Spleen (tissue), 11 donors: ENCODE measurements around the gene KIAA0753. TPM values are rescaled to one million over a fixed set of nuclear protein-coding genes. Genes with fewer than 3 reads are reported as not detected.

Source experiments
- DNase-seq: peaks from one replicate; pipeline ENCODE4 v3.0.0-alpha.2; 2020
- H3K27ac ChIP-seq, 8 donors: fragments of 200-600 bp; sonication (generic) in 7 of 8; 1 replicate in 4 of 8; 2 replicates in 4 of 8; pipeline versions ENCODE4 v1.5.0 to v1.8.0; 2016 to 2021; ENCODE audit warnings: inconsistent platforms in 4 of 8, mild to moderate bottlenecking in 4 of 8, moderate library complexity in 1 of 8
- H3K27me3 ChIP-seq, 7 donors: fragments of 200-600 bp; sonication (generic) in 6 of 7; replicated peaks in 1 of 7; 1 replicate in 4 of 7; 2 replicates in 3 of 7; pipeline versions ENCODE4 v1.5.0 to v1.8.0; 2016 to 2021; ENCODE audit warnings: inconsistent platforms in 3 of 7, mild to moderate bottlenecking in 1 of 7
- H3K36me3 ChIP-seq, 6 donors: fragments of 200-600 bp; sonication (generic) in 5 of 6; 1 replicate in 4 of 6; 2 replicates in 2 of 6; pipeline versions ENCODE4 v1.5.0 to v1.8.0; 2016 to 2021; ENCODE audit warnings: inconsistent platforms in 2 of 6
- H3K4me1 ChIP-seq, 6 donors: fragments of 200-600 bp; sonication (generic) in 5 of 6; 1 replicate in 3 of 6; 2 replicates in 3 of 6; pipeline versions ENCODE4 v1.5.0 to v1.8.0; 2016 to 2021; ENCODE audit warnings: inconsistent platforms in 3 of 6
- H3K4me3 ChIP-seq, 8 donors: fragments of 200-600 bp; sonication (generic) in 7 of 8; 1 replicate in 4 of 8; 2 replicates in 4 of 8; pipeline versions ENCODE4 v1.5.0 to v1.8.0; 2016 to 2021; ENCODE audit warnings: inconsistent platforms in 4 of 8, mild to moderate bottlenecking in 4 of 8, moderate library complexity in 2 of 8
- H3K9me3 ChIP-seq, 8 donors: fragments of 200-600 bp; sonication (generic) in 7 of 8; 1 replicate in 4 of 8; 2 replicates in 4 of 8; pipeline versions ENCODE4 v1.5.0 to v1.8.0; 2016 to 2021; ENCODE audit warnings: inconsistent platforms in 4 of 8
- CTCF ChIP-seq, 11 experiments: fragments of 200-600 bp in 7 of 11; fragments of 450-650 bp in 4 of 11; sonication (generic) in 4 of 11; IDR thresholded peaks in 8 of 11; conservative IDR thresholded peaks in 3 of 11; 1 replicate in 7 of 11; 2 replicates in 4 of 11; pipeline versions ENCODE4 v1.4.0 to v1.8.0; 2016 to 2021; ENCODE audit warnings: antibody characterized with exemption in 11 of 11, inconsistent platforms in 4 of 11, mild to moderate bottlenecking in 1 of 11
- POLR2A ChIP-seq, 3 donors: fragments of 450-650 bp; IDR thresholded peaks; one replicate each; pipeline ENCODE4 v1.5.1; 2017; ENCODE audit warnings: antibody characterized with exemption in 3 of 3, mild to moderate bottlenecking in 1 of 3
- POLR2AphosphoS5 ChIP-seq, 3 donors: sonication (generic); formaldehyde crosslinking; IDR thresholded peaks; one replicate each; pipeline ENCODE4 v1.5.1; 2017; ENCODE audit warnings: antibody characterized with exemption in 3 of 3
- WGBS, 5 donors: extraction: QIAGEN DNeasy Blood & Tissue Kit in 3 of 5; methylation state at CpG; one replicate each; pipeline versions ENCODE4 v1.1.5 to v1.1.7; 2013 to 2018; 5-methylcytosine and 5-hydroxymethylcytosine counted together
- intact Hi-C: fragments of 100-400 bp; cut with DNase I; formaldehyde crosslinking; loops from one replicate; pipeline ENCODE4 v1.15.0; 2023; ENCODE audit warnings: low total_unique reads
- polyA plus RNA-seq, 3 donors: library from polyadenylated mRNA; stranded (reverse); fragments of 200-250 nt; gene quantifications; one replicate each; pipeline ENCODE4 v1.2.1, GENCODE V29; 2013
- total RNA-seq, 7 donors: library from RNA; depleted of rRNA in 3 of 7; stranded (reverse); fragments of >200 nt in 3 of 7; fragmentation: NEBNext Ultra II Directional in 4 of 7; extraction: Animal tissue kit (Norgen Biotek cat#: 25700) in 4 of 7; gene quantifications; one replicate each; pipeline versions ENCODE4 v1.1.0 to v1.2.1, GENCODE V29; 2016 to 2021
- donor health status: healthy with polysubstance abuse.
- donor health status: DM: no; HTN: no; CAD: no; lungs with moderate emphysema.
- donor health status: DM: no; HTN: no; CAD: no.
- donor health status: Bipolar disorder and iron deficiency.
- donor health status: healthy.
- donor health status: DM: no; HTN: no; CAD: no.
- donor health status: DM: yes; HTN: yes; CAD: no.

KIAA0753 gene
- total and polyA plus RNA-seq, 10 donors, result 4.2 to 21.8 (median 17.6) TPM

- Histone ChIP-seq H3K36me3 (peaks cover 0 to 78% (median 5%) of the 10 kb centered on the region in 6 donors), H3K4me1 (peaks cover 0 to 52% (median 11%) of the 10 kb centered on the region in 6 donors), H3K9me3 (peaks cover 0 to 12% (median 10%) of the 10 kb centered on the region in 8 donors), H3K4me3 (no peak overlapping the region), H3K27ac (peak overlapping the region in 3 of 8 donors; percentile 3 to 59 (median 31)), H3K27me3 (no peaks in the 10 kb centered on the region)
- intact Hi-C loops, result no loop called here
- WGBS, 5 donors, result 76 to 99% (median 91%) methylated on average over 4 of the region's 4 CpGs
- peak; percentile 54 for DNase-seq
- TF ChIP-seq CTCF (IDR thresholded peaks at IDR 0.05 in 8 of 11, conservative IDR thresholded peaks at IDR 0.05 in 3 of 11), result no peak
- TF ChIP-seq POLR2A (IDR thresholded peaks at IDR 0.05), result no peak
- no peak for TF ChIP-seq POLR2AphosphoS5 (IDR thresholded peaks at IDR 0.05)
These were observed 98.6 kb downstream of the KIAA0753 start for GRCh38 chr17:6541886-6542285.

GRCh38 chr17:6539871-6540270 is 100.6 kb downstream of the KIAA0753 start:
- H3K4me3 ChIP-seq, result no peak overlapping the region
- H3K4me1 ChIP-seq, result peaks cover 0 to 50% (median 9%) of the 10 kb centered on the region in 6 donors
- H3K36me3 ChIP-seq, result peaks cover 0 to 74% (median 10%) of the 10 kb centered on the region in 6 donors
- WGBS, 5 donors, result 67 to 88% (median 73%) methylated on average over 3 of the region's 3 CpGs
- intact Hi-C loops, result no loop called here
- DNase-seq, result peak; percentile 50
- TF ChIP-seq POLR2A (IDR thresholded peaks at IDR 0.05), result no peak
- TF ChIP-seq POLR2AphosphoS5 (IDR thresholded peaks at IDR 0.05), result peak in 1 of 3 donors; percentile 16
- peaks cover 0 to 12% (median 10%) of the 10 kb centered on the region in 8 donors for H3K9me3 ChIP-seq
- H3K27me3 ChIP-seq, result no peaks in the 10 kb centered on the region
- no peak overlapping the region for H3K27ac ChIP-seq

- DNase-seq, result no peak
These were observed 103.9 kb downstream of the KIAA0753 start for GRCh38 chr17:6536566-6537065.

GRCh38 chr17:6536053-6536452 is 104.5 kb downstream of the KIAA0753 start:
- DNase-seq, result no peak
- Histone ChIP-seq H3K27ac (peak overlapping the region in 5 of 8 donors; percentile 24 to 56 (median 52)), H3K36me3 (peaks cover 0 to 82% (median 10%) of the 10 kb centered on the region in 6 donors)

More at GRCh38 chr17:6536566-6537065, 103.9 kb downstream of the KIAA0753 start:
- peaks cover 0 to 12% (median 10%) of the 10 kb centered on the region in 8 donors for H3K9me3 ChIP-seq
- intact Hi-C loops, result no loop called here
- TF ChIP-seq CTCF (IDR thresholded peaks at IDR 0.05 in 8 of 11, conservative IDR thresholded peaks at IDR 0.05 in 3 of 11), result no peak
- TF ChIP-seq POLR2AphosphoS5 (IDR thresholded peaks at IDR 0.05), result peak in 1 of 3 donors; percentile 17
- TF ChIP-seq POLR2A (IDR thresholded peaks at IDR 0.05), result no peak
- no peak overlapping the region for H3K4me3 ChIP-seq
- 82 to 91% (median 86%) methylated on average over 10 of the region's 10 CpGs for WGBS, 5 donors
- peaks cover 0 to 81% (median 10%) of the 10 kb centered on the region in 6 donors for H3K36me3 ChIP-seq
- H3K4me1 ChIP-seq, result peaks cover 0 to 30% (median 6%) of the 10 kb centered on the region in 6 donors
- peak overlapping the region in 5 of 8 donors; percentile 24 to 56 (median 52) for H3K27ac ChIP-seq
- no peaks in the 10 kb centered on the region for H3K27me3 ChIP-seq

More at GRCh38 chr17:6536053-6536452, 104.5 kb downstream of the KIAA0753 start:
- 81 to 95% (median 85%) methylated on average over 10 of the region's 10 CpGs for WGBS, 5 donors
- no peaks in the 10 kb centered on the region for H3K27me3 ChIP-seq
- intact Hi-C loops, result no loop called here
- peaks cover 0 to 12% (median 10%) of the 10 kb centered on the region in 8 donors for H3K9me3 ChIP-seq
- peaks cover 0 to 33% (median 6%) of the 10 kb centered on the region in 6 donors for H3K4me1 ChIP-seq
- H3K4me3 ChIP-seq, result no peak overlapping the region
- TF ChIP-seq CTCF (IDR thresholded peaks at IDR 0.05 in 8 of 11, conservative IDR thresholded peaks at IDR 0.05 in 3 of 11) (no peak), POLR2AphosphoS5 (IDR thresholded peaks at IDR 0.05) (peak in 1 of 3 donors; percentile 33), POLR2A (IDR thresholded peaks at IDR 0.05) (no peak)
